GM12891 (cell line): ENCODE data around the gene NEK6.
"Not testable (repeated sequence)": the region's sequence is repeated elsewhere in the genome, so short reads cannot be mapped to it uniquely, and the experiment has no call there.

Source experiments
- DNase-seq: peaks from one replicate; pipeline ENCODE4 v3.0.0; 2011; ENCODE audit warnings: low spot score; ENCODE audit not compliant: insufficient read length
- FAIRE-seq: peaks from 2 replicates; lab custom pipeline; 2011; peaks lifted over from hg19 to GRCh38; lab: Jason Lieb, UNC
- PAX5 ChIP-seq: IDR thresholded peaks from 2 replicates; pipeline ENCODE4 v1.6.1; 2011; ENCODE audit warnings: low read length, moderate library complexity, mild to moderate bottlenecking; ENCODE audit not compliant: insufficient read depth, severe bottlenecking
- POLR2A ChIP-seq: IDR thresholded peaks from 2 replicates; pipeline ENCODE4 v1.6.1; 2011; ENCODE audit warnings: low read depth, low read length, control low read depth
- POLR2AphosphoS5 ChIP-seq: IDR thresholded peaks from 2 replicates; pipeline ENCODE4 v1.6.1; 2011; ENCODE audit warnings: low read depth, low read length, control low read depth
- POU2F2 ChIP-seq: IDR thresholded peaks from 2 replicates; pipeline ENCODE4 v1.6.1; 2011; ENCODE audit warnings: low read depth, mild to moderate bottlenecking, control low read depth, low read length, moderate library complexity
- SPI1 ChIP-seq: IDR thresholded peaks from 2 replicates; pipeline ENCODE4 v1.6.1; 2011; ENCODE audit warnings: low read depth, low read length, control low read depth
- TAF1 ChIP-seq: IDR thresholded peaks from 2 replicates; pipeline ENCODE4 v1.6.1; 2011; ENCODE audit warnings: low read depth, low read length, control low read depth

Gene NEK6

DNA sequence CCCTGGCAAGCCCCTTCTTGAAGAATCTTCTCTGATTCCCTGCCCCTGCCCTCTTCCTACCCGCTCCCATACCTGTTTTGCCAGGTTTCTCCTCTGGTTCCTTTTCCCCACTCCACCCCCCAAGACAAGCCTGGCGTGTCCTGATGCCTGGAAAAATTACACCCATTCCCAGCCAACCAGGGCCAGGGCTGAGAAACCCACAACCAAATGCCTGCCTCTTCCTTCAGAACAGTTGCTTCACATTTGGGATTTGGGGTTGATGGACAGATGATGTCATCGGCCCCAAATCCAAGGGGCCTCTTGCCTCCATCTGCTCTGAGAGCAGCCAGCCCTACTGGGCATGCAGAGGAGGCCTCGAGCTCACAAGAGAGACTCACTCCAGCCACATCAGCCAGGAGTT, 8.8 kb upstream of the NEK6 start:
- DNase-seq (no peak), FAIRE-seq (no peak)
- TF ChIP-seq POLR2A, result no peak
- no peak for TF ChIP-seq PAX5
- no peak for TF ChIP-seq TAF1
- no peak for TF ChIP-seq POU2F2

- no peak for TF ChIP-seq PAX5
- TF ChIP-seq TAF1, result no peak
- TF ChIP-seq SPI1, result no peak
- DNase-seq, result no peak
- FAIRE-seq, result no peak
These were observed 6.5 kb upstream of the NEK6 start for GRCh38 chr9:124251204-124251603.

GRCh38 chr9:124251605-124252378, 6.0 kb upstream of the NEK6 start:
- TF ChIP-seq PAX5, result no peak
- TF ChIP-seq POLR2AphosphoS5, result no peak
- TF ChIP-seq SPI1, result no peak
- TF ChIP-seq TAF1, result no peak
- no peak for TF ChIP-seq POU2F2
- no peak for TF ChIP-seq POLR2A
- DNase-seq, result no peak
- FAIRE-seq, result peak; percentile 55

DNA sequence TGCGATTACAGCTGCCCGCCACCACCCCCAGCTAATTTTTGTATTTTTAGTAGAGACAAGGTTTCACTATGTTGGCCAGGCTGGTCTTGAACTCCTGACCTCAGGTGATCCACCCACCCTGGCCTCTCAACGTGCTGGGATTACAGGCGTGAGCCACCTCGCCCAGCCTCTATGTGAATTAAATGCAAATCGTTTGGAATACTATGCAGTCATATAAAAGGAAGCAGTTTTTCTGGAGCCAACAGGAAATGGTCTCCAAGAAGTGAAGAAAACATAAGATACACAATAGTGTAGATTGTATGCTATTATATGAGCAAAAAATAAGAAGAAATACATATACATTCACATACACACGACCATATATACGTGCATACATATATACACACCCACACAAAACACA, 4.9 kb upstream of the NEK6 start:
- not testable (repeated sequence) for DNase-seq, FAIRE-seq

DNA sequence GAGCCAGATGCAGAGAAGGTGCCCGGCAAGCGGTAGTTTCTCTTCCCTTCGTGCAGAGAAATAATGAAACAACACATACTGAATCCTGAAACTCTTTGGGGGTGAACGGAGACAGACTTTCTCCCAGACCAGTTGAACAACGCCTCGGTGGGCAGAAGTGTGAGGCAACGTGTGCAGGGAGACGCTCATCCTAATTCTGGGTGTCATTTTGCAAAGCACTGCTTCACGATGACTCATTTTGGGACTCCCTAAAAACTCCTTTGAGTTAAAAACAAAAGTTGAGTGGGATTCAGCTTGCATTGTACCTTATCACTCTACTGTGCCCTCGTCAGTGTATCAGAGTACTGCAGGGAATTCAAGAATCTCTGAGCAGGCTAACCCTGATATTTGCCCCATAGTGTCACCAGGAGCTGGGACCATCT, 3.5 kb upstream of the NEK6 start:
- TF ChIP-seq TAF1 (no peak), POU2F2 (no peak), POLR2AphosphoS5 (no peak), POLR2A (no peak), PAX5 (peak; percentile 62), SPI1 (peak; percentile 89)
- FAIRE-seq, result peak; percentile 74
- DNase-seq, result peak; percentile 46

DNA sequence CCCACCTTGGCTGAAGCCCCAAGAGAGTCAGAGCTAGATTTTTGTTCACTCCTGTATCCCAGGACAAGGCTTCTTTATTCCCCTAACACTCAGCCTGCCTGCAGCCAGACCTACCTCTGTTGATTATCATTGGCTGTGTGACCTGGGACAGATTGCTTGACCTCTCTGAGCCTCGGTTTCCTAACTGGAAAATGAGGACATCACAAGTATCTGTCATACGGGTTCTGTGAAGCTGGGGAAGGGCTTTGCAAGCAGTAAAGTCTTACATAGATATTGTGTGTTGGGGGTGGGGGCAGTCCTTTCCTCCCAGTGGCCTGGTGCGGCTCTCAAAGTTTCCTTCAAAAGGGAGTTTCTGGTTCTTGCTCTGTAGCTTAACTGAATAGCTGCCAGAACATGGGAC, 2.5 kb upstream of the NEK6 start:
- no peak for FAIRE-seq

GRCh38 chr9:124256517-124257069, 1.2 kb upstream of the NEK6 start:
- TF ChIP-seq SPI1, result no peak
- TF ChIP-seq POLR2AphosphoS5, result no peak
- TF ChIP-seq POLR2A, result no peak
- TF ChIP-seq PAX5, result no peak
- TF ChIP-seq POU2F2, result no peak
- TF ChIP-seq TAF1, result no peak
- DNase-seq, result no peak
- no peak for FAIRE-seq

More for the DNA sequence above, 2.5 kb upstream of the NEK6 start:
- no peak for DNase-seq
- no peak for TF ChIP-seq POLR2A
- TF ChIP-seq POLR2AphosphoS5, result no peak
- TF ChIP-seq POU2F2, result no peak
- TF ChIP-seq PAX5, result no peak
- TF ChIP-seq SPI1, result no peak
- no peak for TF ChIP-seq TAF1

DNA sequence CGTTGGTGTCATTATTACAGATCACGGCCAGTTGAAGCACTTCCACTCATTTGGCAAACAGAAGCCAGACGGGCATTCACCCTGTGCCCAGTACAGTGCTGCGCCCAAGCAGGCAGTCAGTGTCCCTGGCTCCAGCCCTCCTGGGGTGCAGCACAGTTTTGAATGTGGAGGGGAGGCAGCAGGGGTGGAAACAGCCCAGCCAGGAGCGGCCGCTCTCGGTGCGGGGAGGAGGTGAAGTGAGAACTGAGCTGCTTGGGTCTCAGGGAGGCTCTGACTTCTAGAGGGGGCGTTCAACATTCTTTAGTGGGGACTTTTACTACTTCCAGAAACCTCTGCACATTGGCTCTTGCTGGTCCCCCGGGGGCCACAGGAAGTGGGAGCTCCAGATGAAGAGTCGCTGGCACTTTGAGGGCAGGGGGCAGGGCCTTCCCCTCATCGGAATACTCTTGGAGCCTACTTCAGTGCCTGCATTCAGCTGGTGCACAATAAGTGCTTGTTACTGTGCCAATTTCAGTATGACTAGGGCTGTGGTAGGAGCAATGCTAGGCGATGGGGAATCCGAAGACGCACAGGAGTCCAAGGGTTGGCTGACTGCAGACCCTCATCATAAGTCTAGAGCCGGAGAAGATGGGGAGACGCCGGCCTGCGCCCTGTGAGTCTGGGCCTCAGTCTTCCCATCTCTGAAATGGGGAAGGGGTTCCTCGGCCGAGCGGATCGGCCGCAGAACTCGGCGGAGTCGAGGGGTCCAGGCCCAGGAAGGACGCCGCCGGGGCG, 492 bp upstream of the NEK6 start:
- DNase-seq (no peak), FAIRE-seq (peak; percentile 50)
- 0 out of 2 replicates have a peak, but pooled peaks have one; percentile 41 for TF ChIP-seq POU2F2
- TF ChIP-seq PAX5, result no peak
- TF ChIP-seq POLR2A, result peak; percentile 76
- TF ChIP-seq POLR2AphosphoS5, result 0 out of 2 replicates have a peak, but pooled peaks have one; percentile 30
- peak; percentile 69 for TF ChIP-seq TAF1
- TF ChIP-seq SPI1, result peak; percentile 36; the same call in 1 of the 2 replicates

GRCh38 chr9:124258607-124259157, 933 bp downstream of the NEK6 start:
- TF ChIP-seq POLR2AphosphoS5 (no peak), SPI1 (no peak), TAF1 (no peak), POLR2A (no peak; the same call in 1 of the 2 replicates), POU2F2 (no peak)
- FAIRE-seq (no peak), DNase-seq (no peak)
